ENCODE data around the gene RPS3.

GRCh38 chr11:75350122-75350742, 49.1 kb upstream of the RPS3 start:
- TF ChIP-seq POU6F1 (CRISPR knock-in tag; IDR thresholded peaks at IDR 0.05; ENCODE audit: borderline replicate concordance, low read depth), result no peak
- no peak for TF ChIP-seq ZC3H10 (CRISPR knock-in tag; IDR thresholded peaks at IDR 0.05)
- no peak for TF ChIP-seq CSDC2 (CRISPR knock-in tag; IDR thresholded peaks at IDR 0.05)
- TF ChIP-seq PPARA (CRISPR knock-in tag; IDR thresholded peaks at IDR 0.05; ENCODE audit: borderline replicate concordance), result no peak
- no peak for TF ChIP-seq ARNTL (CRISPR knock-in tag; IDR thresholded peaks at IDR 0.05; ENCODE audit: borderline replicate concordance, low read depth)
- no peak for TF ChIP-seq RARB (CRISPR knock-in tag; IDR thresholded peaks at IDR 0.05)
- TF ChIP-seq PATZ1 (CRISPR knock-in tag; IDR thresholded peaks at IDR 0.05; ENCODE audit: borderline replicate concordance), result no peak
- no peak for TF ChIP-seq ESRRG (CRISPR knock-in tag; IDR thresholded peaks at IDR 0.05)
- TF ChIP-seq ZNF70 (CRISPR knock-in tag; IDR thresholded peaks at IDR 0.05), result no peak
- no peak for TF ChIP-seq SNAI2 (CRISPR knock-in tag; IDR thresholded peaks at IDR 0.05)
